Neural cell (in vitro differentiated cells): ENCODE data around the gene BICD1.

ENCODE experiments used
- CTCF ChIP-seq: fragments of 450-650 bp; IDR thresholded peaks from 2 replicates; pipeline ENCODE4 v1.5.1; 2014; ENCODE audit warnings: antibody characterized with exemption, mild to moderate bottlenecking, moderate library complexity; ENCODE audit not compliant: poor library complexity, severe bottlenecking
- EP300 ChIP-seq: fragments of 450-650 bp; conservative IDR thresholded peaks from 2 replicates; pipeline ENCODE4 v1.6.1; 2014; ENCODE audit warnings: antibody characterized with exemption, mild to moderate bottlenecking, moderate library complexity; ENCODE audit not compliant: poor library complexity, severe bottlenecking
- POLR2AphosphoS5 ChIP-seq: IDR thresholded peaks from 2 replicates; pipeline ENCODE4 v1.6.1; 2012
- RAD21 ChIP-seq: fragments of 450-650 bp; conservative IDR thresholded peaks from 2 replicates; pipeline ENCODE4 v1.6.1; 2014; ENCODE audit warnings: antibody characterized with exemption, mild to moderate bottlenecking, moderate library complexity
- TAF1 ChIP-seq: IDR thresholded peaks from 2 replicates; pipeline ENCODE4 v1.6.1; 2012; ENCODE audit warnings: low read depth

DNA sequence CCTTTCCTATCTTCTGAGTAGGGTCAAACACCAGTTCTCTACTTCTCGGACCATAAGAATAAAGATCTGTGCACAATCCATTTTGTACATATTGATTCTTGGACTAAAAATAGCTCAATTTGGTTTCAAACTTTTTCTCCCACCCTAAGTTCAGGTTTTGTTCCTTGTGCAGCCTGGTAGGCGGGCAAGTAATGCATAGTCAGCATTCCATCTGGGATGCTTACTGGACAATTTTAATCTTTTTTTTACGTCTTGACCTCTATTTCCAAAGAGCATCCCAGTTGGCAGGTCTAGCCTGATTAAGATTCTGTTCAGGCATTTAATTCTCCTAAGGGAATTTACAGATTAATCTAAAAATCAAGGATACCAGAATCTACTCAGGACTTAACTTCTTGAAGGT lies 126.9 kb downstream of the BICD1 start:
- TF ChIP-seq CTCF (no peak), RAD21 (no peak), TAF1 (no peak), POLR2AphosphoS5 (no peak), EP300 (no peak)
